Measurements from ENCODE around the gene PIEZO1.
"Not testable (repeated sequence)": the region's sequence is repeated elsewhere in the genome, so short reads cannot be mapped to it uniquely, and the experiment has no call there.

The PIEZO1 gene

GRCh38 chr16:88803264-88803987 lies 18.4 kb upstream of the PIEZO1 start, which contains the start of gene CDT1:
CDT1 (plus strand) TSS chr16:88803789; CDS start chr16:88803832, 43 bp downstream.
- DNase-seq (ENCODE audit: low read depth in 2 of 2), result peak; percentile 82 to 87

- DNase-seq (ENCODE audit: low read depth in 2 of 2), result no peak
Measured at GRCh38 chr16:88800277-88800592, 15.2 kb upstream of the PIEZO1 start.

- DNase-seq (ENCODE audit: low read depth in 2 of 2), result no peak
Measured at GRCh38 chr16:88799569-88800276, 14.7 kb upstream of the PIEZO1 start.

- DNase-seq (ENCODE audit: low read depth in 2 of 2), result no peak
Measured at GRCh38 chr16:88798772-88799455, 13.9 kb upstream of the PIEZO1 start.

GRCh38 chr16:88798073-88798472 lies 13.1 kb upstream of the PIEZO1 start:
- no peak for DNase-seq (ENCODE audit: low read depth in 2 of 2)

GRCh38 chr16:88796278-88796677 lies 11.3 kb upstream of the PIEZO1 start:
- DNase-seq (ENCODE audit: low read depth in 2 of 2), result no peak

- DNase-seq (ENCODE audit: low read depth in 2 of 2), result no peak
Measured at GRCh38 chr16:88793251-88793954, 8.4 kb upstream of the PIEZO1 start.

GRCh38 chr16:88792668-88793250 lies 7.7 kb upstream of the PIEZO1 start:
- no peak for DNase-seq (ENCODE audit: low read depth in 2 of 2)

- DNase-seq (ENCODE audit: low read depth in 2 of 2), result no peak
Measured at GRCh38 chr16:88792078-88792550, 7.1 kb upstream of the PIEZO1 start.

GRCh38 chr16:88790312-88791211 lies 5.5 kb upstream of the PIEZO1 start:
- DNase-seq (ENCODE audit: low read depth in 2 of 2), result peak in 1 of 2 donors; percentile 47

GRCh38 chr16:88789594-88789993 lies 4.6 kb upstream of the PIEZO1 start:
- no peak for DNase-seq (ENCODE audit: low read depth in 2 of 2)

GRCh38 chr16:88788749-88789148 lies 3.7 kb upstream of the PIEZO1 start:
- DNase-seq (ENCODE audit: low read depth in 2 of 2), result not testable (repeated sequence)

GRCh38 chr16:88787579-88788314 lies 2.7 kb upstream of the PIEZO1 start:
- DNase-seq (ENCODE audit: low read depth in 2 of 2), result no peak

- DNase-seq (ENCODE audit: low read depth in 2 of 2), result no peak
Measured at GRCh38 chr16:88784856-88785105, 239 bp downstream of the PIEZO1 start.

GRCh38 chr16:88784074-88784855 lies 755 bp downstream of the PIEZO1 start:
- no peak for DNase-seq (ENCODE audit: low read depth in 2 of 2)

- DNase-seq (ENCODE audit: low read depth in 2 of 2), result no peak
Measured at GRCh38 chr16:88783391-88784073, 1.5 kb downstream of the PIEZO1 start.

- DNase-seq (ENCODE audit: low read depth in 2 of 2), result peak; percentile 56 to 71
Measured at GRCh38 chr16:88782454-88783390, 2.3 kb downstream of the PIEZO1 start.

All from stimulated activated CD4-positive, alpha-beta T cell treated with anti-CD3 and anti-CD28 coated beads, Interleukin-1b, Interleukin-23, amount 100 ng/mL, for 4 hours (primary cell).